Measurements from ENCODE around the gene CRYL1.

CRYL1 gene

DNA sequence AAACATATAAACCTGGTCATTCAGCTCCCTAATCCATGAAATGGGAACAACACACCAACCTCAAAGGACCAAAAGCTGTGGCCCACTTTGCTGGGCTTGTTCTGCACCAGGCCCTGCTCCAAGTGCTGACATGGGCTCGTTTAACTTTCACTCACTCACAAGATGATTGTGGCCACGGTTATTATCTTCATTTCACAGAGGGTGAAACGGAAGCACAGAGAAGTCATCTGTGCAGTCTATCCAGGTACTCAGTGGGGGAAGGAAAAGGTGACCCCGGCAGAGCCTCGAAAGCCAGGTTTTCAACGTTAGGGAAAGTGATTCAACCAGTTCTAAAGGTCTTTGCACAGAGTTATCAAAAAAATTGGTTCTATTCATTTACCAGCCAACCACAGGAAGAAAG, 68.0 kb downstream of the CRYL1 start:
- no peak for TF ChIP-seq TAF1 (IDR thresholded peaks at IDR 0.05; ENCODE audit: borderline replicate concordance, insufficient read depth, low read length)
- no peak for TF ChIP-seq FOXP2 (optimal IDR thresholded peaks at IDR 0.05; ENCODE audit: borderline replicate concordance, extremely low read depth, extremely low read length, insufficient read depth)
- TF ChIP-seq, protein P1, sequence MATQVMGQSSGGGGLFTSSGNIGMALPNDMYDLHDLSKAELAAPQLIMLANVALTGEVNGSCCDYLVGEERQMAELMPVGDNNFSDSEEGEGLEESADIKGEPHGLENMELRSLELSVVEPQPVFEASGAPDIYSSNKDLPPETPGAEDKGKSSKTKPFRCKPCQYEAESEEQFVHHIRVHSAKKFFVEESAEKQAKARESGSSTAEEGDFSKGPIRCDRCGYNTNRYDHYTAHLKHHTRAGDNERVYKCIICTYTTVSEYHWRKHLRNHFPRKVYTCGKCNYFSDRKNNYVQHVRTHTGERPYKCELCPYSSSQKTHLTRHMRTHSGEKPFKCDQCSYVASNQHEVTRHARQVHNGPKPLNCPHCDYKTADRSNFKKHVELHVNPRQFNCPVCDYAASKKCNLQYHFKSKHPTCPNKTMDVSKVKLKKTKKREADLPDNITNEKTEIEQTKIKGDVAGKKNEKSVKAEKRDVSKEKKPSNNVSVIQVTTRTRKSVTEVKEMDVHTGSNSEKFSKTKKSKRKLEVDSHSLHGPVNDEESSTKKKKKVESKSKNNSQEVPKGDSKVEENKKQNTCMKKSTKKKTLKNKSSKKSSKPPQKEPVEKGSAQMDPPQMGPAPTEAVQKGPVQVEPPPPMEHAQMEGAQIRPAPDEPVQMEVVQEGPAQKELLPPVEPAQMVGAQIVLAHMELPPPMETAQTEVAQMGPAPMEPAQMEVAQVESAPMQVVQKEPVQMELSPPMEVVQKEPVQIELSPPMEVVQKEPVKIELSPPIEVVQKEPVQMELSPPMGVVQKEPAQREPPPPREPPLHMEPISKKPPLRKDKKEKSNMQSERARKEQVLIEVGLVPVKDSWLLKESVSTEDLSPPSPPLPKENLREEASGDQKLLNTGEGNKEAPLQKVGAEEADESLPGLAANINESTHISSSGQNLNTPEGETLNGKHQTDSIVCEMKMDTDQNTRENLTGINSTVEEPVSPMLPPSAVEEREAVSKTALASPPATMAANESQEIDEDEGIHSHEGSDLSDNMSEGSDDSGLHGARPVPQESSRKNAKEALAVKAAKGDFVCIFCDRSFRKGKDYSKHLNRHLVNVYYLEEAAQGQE (IDR thresholded peaks at IDR 0.05; ENCODE audit: insufficient read depth in 1 of 2, low read depth in 2 of 2, low read length in 2 of 2): no peak

DNA sequence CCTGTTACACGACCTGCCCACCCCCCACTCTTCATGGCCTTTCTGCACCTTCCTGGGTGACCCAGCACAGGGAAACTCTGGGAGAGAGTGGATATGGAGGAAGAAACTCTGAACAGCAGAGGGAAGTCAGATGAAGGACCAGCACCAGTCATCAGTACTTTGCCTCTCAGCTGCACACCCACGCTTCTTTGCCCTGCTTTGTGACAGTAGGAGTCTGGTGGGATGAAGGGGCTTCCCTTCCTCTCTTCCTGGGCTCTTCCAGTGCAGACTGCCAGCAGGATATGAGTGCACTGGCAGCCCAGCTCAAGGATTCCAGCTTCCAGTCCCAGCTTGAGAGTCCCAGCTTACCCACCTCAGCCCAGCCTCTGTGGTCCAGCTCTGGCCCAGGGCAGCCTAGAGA, 68.9 kb downstream of the CRYL1 start:
- TF ChIP-seq SIN3A (IDR thresholded peaks at IDR 0.05; ENCODE audit: borderline replicate concordance, insufficient read depth, low read length) (no peak), TAF1 (IDR thresholded peaks at IDR 0.05; ENCODE audit: borderline replicate concordance, insufficient read depth, low read length) (no peak), FOXP2 (optimal IDR thresholded peaks at IDR 0.05; ENCODE audit: borderline replicate concordance, extremely low read depth, extremely low read length, insufficient read depth) (no peak), POLR2AphosphoS5 (IDR thresholded peaks at IDR 0.05; ENCODE audit: low read depth, low read length) (no peak)
- TF ChIP-seq, protein P1 (IDR thresholded peaks at IDR 0.05; ENCODE audit: insufficient read depth in 1 of 2, low read depth in 2 of 2, low read length in 2 of 2): no peak

- TF ChIP-seq TAF1 (IDR thresholded peaks at IDR 0.05; ENCODE audit: borderline replicate concordance, insufficient read depth, low read length) (no peak), POLR2AphosphoS5 (IDR thresholded peaks at IDR 0.05; ENCODE audit: low read depth, low read length) (no peak), FOXP2 (optimal IDR thresholded peaks at IDR 0.05; ENCODE audit: borderline replicate concordance, extremely low read depth, extremely low read length, insufficient read depth) (no peak), SIN3A (IDR thresholded peaks at IDR 0.05; ENCODE audit: borderline replicate concordance, insufficient read depth, low read length) (no peak)
- TF ChIP-seq, protein P1 (IDR thresholded peaks at IDR 0.05; ENCODE audit: insufficient read depth in 1 of 2, low read depth in 2 of 2, low read length in 2 of 2): no peak
Observed at GRCh38 chr13:20451397-20451796, 74.3 kb downstream of the CRYL1 start.

- TF ChIP-seq FOXP2 (optimal IDR thresholded peaks at IDR 0.05; ENCODE audit: borderline replicate concordance, extremely low read depth, extremely low read length, insufficient read depth) (no peak), POLR2AphosphoS5 (IDR thresholded peaks at IDR 0.05; ENCODE audit: low read depth, low read length) (no peak), TAF1 (IDR thresholded peaks at IDR 0.05; ENCODE audit: borderline replicate concordance, insufficient read depth, low read length) (no peak), SIN3A (IDR thresholded peaks at IDR 0.05; ENCODE audit: borderline replicate concordance, insufficient read depth, low read length) (no peak)
- TF ChIP-seq, protein P1 (IDR thresholded peaks at IDR 0.05; ENCODE audit: insufficient read depth in 1 of 2, low read depth in 2 of 2, low read length in 2 of 2): no peak
Observed at GRCh38 chr13:20448470-20448869, 77.2 kb downstream of the CRYL1 start.

- TF ChIP-seq SIN3A (IDR thresholded peaks at IDR 0.05; ENCODE audit: borderline replicate concordance, insufficient read depth, low read length): no peak
- no peak for TF ChIP-seq TAF1 (IDR thresholded peaks at IDR 0.05; ENCODE audit: borderline replicate concordance, insufficient read depth, low read length)
- no peak for TF ChIP-seq POLR2AphosphoS5 (IDR thresholded peaks at IDR 0.05; ENCODE audit: low read depth, low read length)
- TF ChIP-seq FOXP2 (optimal IDR thresholded peaks at IDR 0.05; ENCODE audit: borderline replicate concordance, extremely low read depth, extremely low read length, insufficient read depth): no peak
- TF ChIP-seq, protein P1 (IDR thresholded peaks at IDR 0.05; ENCODE audit: insufficient read depth in 1 of 2, low read depth in 2 of 2, low read length in 2 of 2): no peak
Observed at GRCh38 chr13:20446900-20447299, 78.8 kb downstream of the CRYL1 start.
